Measurements from ENCODE around the gene SPDYE6. TPM values are rescaled to one million over a fixed set of nuclear protein-coding genes. Genes with fewer than 3 reads are reported as not detected.

Gene SPDYE6
- total RNA-seq, 1 donor from 2014 or later: not detected

DNA sequence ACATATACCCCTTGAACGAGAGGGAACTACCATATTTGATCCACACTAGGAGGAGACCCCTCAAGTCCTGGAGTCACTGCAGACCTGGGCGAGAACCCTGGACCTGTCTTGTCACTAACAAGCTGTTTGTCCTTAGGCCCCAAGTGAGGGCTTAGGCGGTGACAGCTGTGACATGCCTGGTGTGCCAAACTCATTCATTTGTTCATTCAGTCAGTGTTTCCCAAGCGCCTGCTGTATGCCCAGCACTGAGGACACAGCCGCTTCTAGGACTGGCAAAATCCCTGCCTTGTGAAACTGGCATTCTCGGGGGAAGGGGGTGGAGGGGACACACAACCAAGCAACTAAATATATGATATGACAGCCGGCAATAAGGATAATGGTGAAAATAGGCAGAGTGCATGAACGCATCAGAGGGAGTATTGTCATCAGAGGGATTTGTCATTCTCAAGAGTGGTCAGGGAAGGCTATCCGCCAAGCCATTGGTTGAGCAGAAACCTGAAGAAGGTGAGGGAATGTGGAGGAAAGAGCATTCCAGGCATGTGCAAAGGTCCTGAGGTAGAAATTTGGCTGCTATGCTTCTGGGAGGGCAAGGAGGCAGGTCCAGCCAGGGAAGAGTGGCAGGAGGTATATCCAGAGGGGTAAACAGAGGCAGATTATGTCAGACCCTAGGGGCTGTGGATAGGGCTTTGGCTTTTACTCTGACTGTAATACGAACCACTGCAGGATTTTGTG is 58.6 kb downstream of the SPDYE6 start:
- no peaks in the 10 kb centered on the region for H3K36me3 ChIP-seq
- intact Hi-C loops (cut with DNase I): no loop called here
- no peaks in the 10 kb centered on the region for H3K9me3 ChIP-seq
- H3K4me1 ChIP-seq: peaks cover 5% of the 10 kb centered on the region
- H3K27ac ChIP-seq: no peak overlapping the region
- no peak overlapping the region for H3K4me3 ChIP-seq
- H3K27me3 ChIP-seq: no peaks in the 10 kb centered on the region
- TF ChIP-seq CTCF (IDR thresholded peaks at IDR 0.05) (no peak), POLR2A (IDR thresholded peaks at IDR 0.05) (no peak), POLR2AphosphoS5 (IDR thresholded peaks at IDR 0.05; ENCODE audit: insufficient read depth in 1 of 2, low read depth in 1 of 2) (no peak)
- no peak for DNase-seq (ENCODE audit: extremely low spot score in 2 of 2)

DNA sequence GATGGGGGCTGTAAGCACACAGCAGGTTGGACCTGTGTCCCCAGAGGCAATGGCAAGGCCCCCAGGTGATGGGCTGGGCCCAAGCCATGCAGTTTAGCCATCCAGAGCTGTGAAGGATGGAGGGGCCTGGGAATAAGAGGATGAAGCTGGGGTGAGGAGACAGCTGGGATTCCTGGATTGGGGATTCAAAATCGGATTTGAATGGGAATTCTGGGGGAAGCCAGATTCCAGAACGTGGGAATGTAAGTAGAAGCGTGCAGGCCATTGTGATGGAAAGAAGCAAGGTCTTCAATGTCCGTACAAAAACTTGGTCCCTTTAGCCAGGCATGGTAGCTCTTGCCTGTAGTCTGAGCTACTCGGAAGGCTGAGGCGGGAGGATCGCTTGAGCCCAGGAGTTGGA is 59.7 kb downstream of the SPDYE6 start:
- H3K27ac ChIP-seq: no peak overlapping the region
- H3K4me1 ChIP-seq: peaks cover 6% of the 10 kb centered on the region
- no peak for TF ChIP-seq CTCF (IDR thresholded peaks at IDR 0.05)
- TF ChIP-seq POLR2AphosphoS5 (IDR thresholded peaks at IDR 0.05; ENCODE audit: insufficient read depth in 1 of 2, low read depth in 1 of 2): no peak
- no peak for TF ChIP-seq POLR2A (IDR thresholded peaks at IDR 0.05)
- H3K4me3 ChIP-seq: no peak overlapping the region
- intact Hi-C loops (cut with DNase I): no loop called here
- DNase-seq (ENCODE audit: extremely low spot score in 2 of 2): no peak
- no peaks in the 10 kb centered on the region for H3K27me3 ChIP-seq
- no peaks in the 10 kb centered on the region for H3K9me3 ChIP-seq
- no peaks in the 10 kb centered on the region for H3K36me3 ChIP-seq

DNA sequence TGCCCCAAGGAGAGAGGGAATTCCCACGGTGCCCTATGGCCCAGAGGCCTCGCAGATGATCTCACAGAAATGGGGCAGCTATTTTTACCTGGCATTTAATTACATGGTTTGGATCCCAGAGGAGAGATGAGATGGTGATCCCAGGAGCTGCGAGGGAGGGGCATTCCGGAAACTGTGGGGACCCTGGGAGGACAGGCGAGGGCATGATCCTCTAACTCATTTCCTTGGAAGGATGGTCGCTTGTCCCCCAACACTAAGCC is 60.1 kb downstream of the SPDYE6 start:
- no peaks in the 10 kb centered on the region for H3K9me3 ChIP-seq
- no peak overlapping the region for H3K4me3 ChIP-seq
- peaks cover 6% of the 10 kb centered on the region for H3K4me1 ChIP-seq
- DNase-seq (ENCODE audit: extremely low spot score in 2 of 2): no peak
- H3K27me3 ChIP-seq: no peaks in the 10 kb centered on the region
- intact Hi-C loops (cut with DNase I): no loop called here
- H3K27ac ChIP-seq: no peak overlapping the region
- H3K36me3 ChIP-seq: no peaks in the 10 kb centered on the region
- TF ChIP-seq CTCF (IDR thresholded peaks at IDR 0.05) (no peak), POLR2AphosphoS5 (IDR thresholded peaks at IDR 0.05; ENCODE audit: insufficient read depth in 1 of 2, low read depth in 1 of 2) (no peak), POLR2A (IDR thresholded peaks at IDR 0.05) (no peak)

Small RNAs within 50 kb of the gene (microRNA-seq; reads per million reads assigned to microRNA genes)
- gene MIR548O (ENCODE audit: borderline number of aligned reads, borderline replicate concordance): not detected

Small RNAs within 50 kb of the gene (small RNA-seq; reads per million reads assigned to genes)
- not detected for gene AC091390.4
- gene MIR548O: not detected
- not detected for gene RF00019

Other genes starting within 250 kb of the SPDYE6 start
- 8.8 TPM for gene SH2B2, start 69.6 kb downstream of the SPDYE6 start, total RNA-seq
- 17.4 TPM for gene PRKRIP1, start 39.9 kb upstream of the SPDYE6 start, total RNA-seq
- 15.5 TPM for gene ORAI2, start 77.1 kb upstream of the SPDYE6 start, total RNA-seq
- 8.3 TPM for gene ALKBH4, start 108.4 kb upstream of the SPDYE6 start, total RNA-seq
- 11.0 TPM for gene LRWD1, start 108.5 kb upstream of the SPDYE6 start, total RNA-seq
- 20.1 TPM for gene POLR2J, start 122.5 kb upstream of the SPDYE6 start, total RNA-seq
- gene RASA4B, start 161.3 kb upstream of the SPDYE6 start, total RNA-seq: 19.6 TPM
- 9.8 TPM for gene UPK3BL2, start 187.3 kb upstream of the SPDYE6 start, total RNA-seq
- gene SPDYE2, start 194.8 kb upstream of the SPDYE6 start, total RNA-seq: not detected
- gene POLR2J3, start 216.1 kb upstream of the SPDYE6 start, total RNA-seq: 28.7 TPM

Measured in vagina (tissue), 2 donors.